Measurements from ENCODE around the gene KRT85.

- TF ChIP-seq CTCF (conservative IDR thresholded peaks at IDR 0.05; ENCODE audit: low read length) (no peak), EZH2phosphoT487 (IDR thresholded peaks at IDR 0.05; ENCODE audit: borderline replicate concordance) (no peak)
Observed at GRCh38 chr12:52323416-52324152, 43.7 kb downstream of the KRT85 start.
